Omental fat pad (tissue), 4 donors: ENCODE measurements around the gene GNB1. TPM values are rescaled to one million over a fixed set of nuclear protein-coding genes. Genes with fewer than 3 reads are reported as not detected.
A peak's percentile ranks its signal among the peaks of the same experiment; 100 is the strongest.

Source experiments
- ATAC-seq: fragments of 150-250 bp; one replicate; pipeline ENCODE4 v1.9.1; 2016; ENCODE audit warnings: mild to moderate bottlenecking, moderate library complexity; ENCODE audit not compliant: low FRiP score
- DNase-seq: peaks from one replicate; pipeline ENCODE4 v3.0.0-alpha.2; 2019; ENCODE audit warnings: low spot score
- CTCF ChIP-seq, 3 donors: fragments of 450-650 bp; IDR thresholded peaks; one replicate each; pipeline ENCODE4 v1.5.1; 2016 to 2017; ENCODE audit warnings: antibody characterized with exemption in 3 of 3, mild to moderate bottlenecking in 3 of 3, moderate library complexity in 2 of 3
- total RNA-seq, 4 donors: library from RNA; depleted of rRNA; stranded (reverse); fragments of >200 nt; gene quantifications; one replicate each; pipeline ENCODE4 v1.1.0, GENCODE V29; 2016

Gene GNB1
- total RNA-seq, 4 donors from 2014 or later, result 104 to 175 (median 152) TPM

GRCh38 chr1:1773874-1774273 lies 117.0 kb downstream of the GNB1 start:
- no peak for TF ChIP-seq CTCF (IDR thresholded peaks at IDR 0.05)
- DNase-seq (no peak), ATAC-seq (no peak)

- no peak for ATAC-seq
- no peak for DNase-seq
- TF ChIP-seq CTCF (IDR thresholded peaks at IDR 0.05), result no peak
Observed at GRCh38 chr1:1771096-1771495, 119.8 kb downstream of the GNB1 start.

- no peak for TF ChIP-seq CTCF (IDR thresholded peaks at IDR 0.05)
- no peak for DNase-seq
- ATAC-seq, result no peak
Observed at GRCh38 chr1:1770102-1770501, 120.8 kb downstream of the GNB1 start.

- DNase-seq (no peak), ATAC-seq (no peak)
- TF ChIP-seq CTCF (IDR thresholded peaks at IDR 0.05), result no peak
Observed at GRCh38 chr1:1768249-1768992, 122.5 kb downstream of the GNB1 start.

GRCh38 chr1:1764876-1765470 lies 125.9 kb downstream of the GNB1 start:
- no peak for ATAC-seq
- no peak for TF ChIP-seq CTCF (IDR thresholded peaks at IDR 0.05)
- no peak for DNase-seq

GRCh38 chr1:1763657-1764621 lies 126.9 kb downstream of the GNB1 start:
- no peak for TF ChIP-seq CTCF (IDR thresholded peaks at IDR 0.05)
- DNase-seq (peak; percentile 51), ATAC-seq (peak; percentile 58)
